ENCODE results near the gene PDE5A. TPM values are rescaled to one million over a fixed set of nuclear protein-coding genes. Genes with fewer than 3 reads are reported as not detected.
"Not testable (repeated sequence)": the region's sequence is repeated elsewhere in the genome, so short reads cannot be mapped to it uniquely, and the experiment has no call there.

Gene PDE5A
- polyA plus RNA-seq, 3 donors = 0.80 to 0.82 TPM; not detected in 1

DNA sequence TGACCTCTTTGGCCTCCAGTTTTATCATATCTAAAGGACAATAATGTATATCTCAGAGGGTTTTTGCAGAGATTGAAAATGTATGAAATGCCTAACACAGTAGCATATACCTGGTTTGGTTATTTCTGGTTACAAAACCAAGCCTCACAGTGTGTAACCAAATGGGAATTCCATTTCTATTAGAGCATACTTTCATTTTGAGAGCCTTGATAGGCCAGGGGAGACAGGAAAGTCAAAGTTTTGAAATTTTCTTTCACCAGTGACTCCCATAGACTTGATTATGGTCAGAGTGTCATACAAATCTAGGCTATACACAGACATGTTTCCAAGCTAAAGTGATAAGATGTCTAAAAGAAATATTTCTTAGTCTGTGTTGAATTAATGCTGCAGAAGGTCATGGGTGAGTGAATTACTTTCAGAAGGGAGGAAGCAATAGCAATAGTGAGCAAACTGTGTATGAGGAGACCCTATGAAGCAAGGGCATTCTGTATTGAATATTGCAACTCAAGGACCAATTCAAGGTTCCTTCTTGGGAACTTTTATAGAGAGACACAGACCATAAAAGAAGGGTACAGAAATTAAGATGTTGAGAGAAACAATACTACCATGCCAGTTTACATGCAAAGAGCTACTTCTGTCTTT, 151.1 kb downstream of the PDE5A start:
- peaks cover 49 to 64% of the 10 kb centered on the region in 2 donors for H3K36me3 Mint-ChIP-seq
- no peak overlapping the region for H3K4me2 ChIP-seq (replicated peaks; ENCODE audit: extremely low read depth, low read length, poor library complexity, severe bottlenecking)
- H2AFZ ChIP-seq (ENCODE audit: insufficient read depth, low read depth, low read length, poor library complexity, severe bottlenecking) = no peak overlapping the region
- H3K4me3 Mint-ChIP-seq = no peak overlapping the region
- H4K20me1 ChIP-seq (ENCODE audit: insufficient read depth, low read length) = no peaks in the 10 kb centered on the region
- no peaks in the 10 kb centered on the region for H3K4me1 ChIP-seq (ENCODE audit: control insufficient read depth in 1 of 2, insufficient read depth in 2 of 2, low read length in 2 of 2)
- H3K9ac ChIP-seq (ENCODE audit: insufficient read depth, low read length, poor library complexity, severe bottlenecking) = no peak overlapping the region
- no peaks in the 10 kb centered on the region for H3K27me3 ChIP-seq (ENCODE audit: control insufficient read depth in 2 of 2, insufficient read depth in 2 of 2, low read length in 2 of 2)
- TF ChIP-seq, protein P1, sequence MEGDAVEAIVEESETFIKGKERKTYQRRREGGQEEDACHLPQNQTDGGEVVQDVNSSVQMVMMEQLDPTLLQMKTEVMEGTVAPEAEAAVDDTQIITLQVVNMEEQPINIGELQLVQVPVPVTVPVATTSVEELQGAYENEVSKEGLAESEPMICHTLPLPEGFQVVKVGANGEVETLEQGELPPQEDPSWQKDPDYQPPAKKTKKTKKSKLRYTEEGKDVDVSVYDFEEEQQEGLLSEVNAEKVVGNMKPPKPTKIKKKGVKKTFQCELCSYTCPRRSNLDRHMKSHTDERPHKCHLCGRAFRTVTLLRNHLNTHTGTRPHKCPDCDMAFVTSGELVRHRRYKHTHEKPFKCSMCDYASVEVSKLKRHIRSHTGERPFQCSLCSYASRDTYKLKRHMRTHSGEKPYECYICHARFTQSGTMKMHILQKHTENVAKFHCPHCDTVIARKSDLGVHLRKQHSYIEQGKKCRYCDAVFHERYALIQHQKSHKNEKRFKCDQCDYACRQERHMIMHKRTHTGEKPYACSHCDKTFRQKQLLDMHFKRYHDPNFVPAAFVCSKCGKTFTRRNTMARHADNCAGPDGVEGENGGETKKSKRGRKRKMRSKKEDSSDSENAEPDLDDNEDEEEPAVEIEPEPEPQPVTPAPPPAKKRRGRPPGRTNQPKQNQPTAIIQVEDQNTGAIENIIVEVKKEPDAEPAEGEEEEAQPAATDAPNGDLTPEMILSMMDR (IDR thresholded peaks at IDR 0.05) = no peak
- peaks cover 0 to 3% of the 10 kb centered on the region in 2 donors for H3K9me3 ChIP-seq (replicated peaks in 1 of 2; ENCODE audit: control insufficient read depth in 1 of 2, insufficient read depth in 1 of 2, low read length in 2 of 2)
- H3K4me1 Mint-ChIP-seq = no peaks in the 10 kb centered on the region
- DNase-seq = no peak
- H3K27ac Mint-ChIP-seq = no peak overlapping the region
- H3K36me3 ChIP-seq (replicated peaks in 1 of 2; ENCODE audit: control insufficient read depth in 1 of 2, insufficient read depth in 2 of 2, low read length in 2 of 2) = peaks cover 21 to 85% of the 10 kb centered on the region in 2 donors
- H3K79me2 ChIP-seq (ENCODE audit: insufficient read depth, low read length) = no peaks in the 10 kb centered on the region
- peaks cover 0 to 16% (median 4%) of the 10 kb centered on the region in 7 donors for H3K9me3 Mint-ChIP-seq
- no peak overlapping the region for H3K27ac ChIP-seq (ENCODE audit: low read depth in 1 of 2, low read length in 2 of 2)
- intact Hi-C loops (cut with micrococcal nuclease) = no loop called here
- H3K27me3 Mint-ChIP-seq (ENCODE audit: low read depth in 3 of 3) = no peaks in the 10 kb centered on the region
- H3K4me3 ChIP-seq (replicated peaks in 1 of 3; ENCODE audit: low read depth in 2 of 3, low read length in 3 of 3) = no peak overlapping the region

DNA sequence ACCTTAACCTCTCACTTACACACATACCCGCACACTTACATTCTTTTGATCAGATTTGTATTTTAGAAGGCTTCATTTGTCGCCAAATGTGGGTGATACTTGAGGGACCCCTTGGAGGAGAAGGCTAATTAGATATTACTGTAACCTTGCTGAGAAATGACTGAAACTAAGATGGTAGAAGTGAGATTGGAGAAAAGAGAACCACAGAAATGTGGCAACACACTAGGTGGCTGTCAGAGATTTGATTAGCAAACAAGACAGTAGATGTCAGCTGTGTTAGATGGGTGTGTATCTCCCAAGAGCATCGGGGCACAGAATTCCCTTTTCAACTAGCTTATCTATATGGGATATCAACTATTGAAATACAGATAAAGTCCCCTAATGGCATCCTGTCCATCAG, 157.3 kb downstream of the PDE5A start:
- no peaks in the 10 kb centered on the region for H3K27me3 Mint-ChIP-seq (ENCODE audit: low read depth in 3 of 3)
- H3K79me2 ChIP-seq (ENCODE audit: insufficient read depth, low read length) = no peaks in the 10 kb centered on the region
- H3K36me3 Mint-ChIP-seq = peaks cover 48 to 56% of the 10 kb centered on the region in 2 donors
- no peak overlapping the region for H3K4me3 ChIP-seq (replicated peaks in 1 of 3; ENCODE audit: low read depth in 2 of 3, low read length in 3 of 3)
- no peak overlapping the region for H3K4me3 Mint-ChIP-seq
- H3K4me1 Mint-ChIP-seq = peaks cover 7% of the 10 kb centered on the region
- no peak for DNase-seq
- no peaks in the 10 kb centered on the region for H3K4me1 ChIP-seq (ENCODE audit: control insufficient read depth in 1 of 2, insufficient read depth in 2 of 2, low read length in 2 of 2)
- no peak overlapping the region for H2AFZ ChIP-seq (ENCODE audit: insufficient read depth, low read depth, low read length, poor library complexity, severe bottlenecking)
- no peak overlapping the region for H3K9ac ChIP-seq (ENCODE audit: insufficient read depth, low read length, poor library complexity, severe bottlenecking)
- H3K36me3 ChIP-seq (replicated peaks in 1 of 2; ENCODE audit: control insufficient read depth in 1 of 2, insufficient read depth in 2 of 2, low read length in 2 of 2) = peaks cover 10 to 70% of the 10 kb centered on the region in 2 donors
- H3K27ac Mint-ChIP-seq = peak overlapping the region in 1 of 7 donors; percentile 46
- no peaks in the 10 kb centered on the region for H3K9me3 Mint-ChIP-seq
- H3K27ac ChIP-seq (ENCODE audit: low read depth in 1 of 2, low read length in 2 of 2) = no peak overlapping the region
- no peaks in the 10 kb centered on the region for H4K20me1 ChIP-seq (ENCODE audit: insufficient read depth, low read length)
- intact Hi-C loops (cut with micrococcal nuclease) = no loop called here
- H3K27me3 ChIP-seq (ENCODE audit: control insufficient read depth in 2 of 2, insufficient read depth in 2 of 2, low read length in 2 of 2) = no peaks in the 10 kb centered on the region
- H3K4me2 ChIP-seq (replicated peaks; ENCODE audit: extremely low read depth, low read length, poor library complexity, severe bottlenecking) = no peak overlapping the region
- 100% methylated on average over 1 of the region's 3 CpGs for WGBS (ENCODE audit: insufficient coverage)
- TF ChIP-seq, protein P1 (IDR thresholded peaks at IDR 0.05) = no peak
- H3K9me3 ChIP-seq (replicated peaks in 1 of 2; ENCODE audit: control insufficient read depth in 1 of 2, insufficient read depth in 1 of 2, low read length in 2 of 2) = no peaks in the 10 kb centered on the region

DNA sequence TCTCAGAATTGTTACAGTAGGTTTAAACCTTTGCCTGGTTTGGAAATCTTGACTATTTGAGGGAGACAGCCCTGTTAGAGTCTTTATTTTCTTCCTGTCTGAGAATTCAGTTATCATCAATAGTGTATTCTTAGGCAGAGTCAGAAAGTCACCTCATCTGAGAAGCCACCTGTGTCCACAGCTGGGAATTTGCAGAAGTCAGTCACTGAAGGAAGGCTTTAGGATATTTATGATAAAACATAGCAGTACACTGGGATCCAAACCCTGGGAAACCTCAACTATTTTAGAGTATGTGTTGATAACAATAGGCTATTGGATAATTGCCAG, 157.9 kb downstream of the PDE5A start:
- H3K27me3 Mint-ChIP-seq (ENCODE audit: low read depth in 3 of 3); H3K9me3 ChIP-seq (replicated peaks in 1 of 2; ENCODE audit: control insufficient read depth in 1 of 2, insufficient read depth in 1 of 2, low read length in 2 of 2); H4K20me1 ChIP-seq (ENCODE audit: insufficient read depth, low read length); intact Hi-C loops (cut with micrococcal nuclease); H3K79me2 ChIP-seq (ENCODE audit: insufficient read depth, low read length); DNase-seq; H3K4me1 Mint-ChIP-seq; H3K27ac Mint-ChIP-seq; H3K27ac ChIP-seq (ENCODE audit: low read depth in 1 of 2, low read length in 2 of 2); H3K4me3 Mint-ChIP-seq; H3K4me3 ChIP-seq (replicated peaks in 1 of 3; ENCODE audit: low read depth in 2 of 3, low read length in 3 of 3); H3K27me3 ChIP-seq (ENCODE audit: control insufficient read depth in 2 of 2, insufficient read depth in 2 of 2, low read length in 2 of 2); H3K4me2 ChIP-seq (replicated peaks; ENCODE audit: extremely low read depth, low read length, poor library complexity, severe bottlenecking); H3K4me1 ChIP-seq (ENCODE audit: control insufficient read depth in 1 of 2, insufficient read depth in 2 of 2, low read length in 2 of 2); H3K9ac ChIP-seq (ENCODE audit: insufficient read depth, low read length, poor library complexity, severe bottlenecking); H3K9me3 Mint-ChIP-seq; H2AFZ ChIP-seq (ENCODE audit: insufficient read depth, low read depth, low read length, poor library complexity, severe bottlenecking): not testable (repeated sequence)
- peaks cover 11 to 68% of the 10 kb centered on the region in 2 donors for H3K36me3 ChIP-seq (replicated peaks in 1 of 2; ENCODE audit: control insufficient read depth in 1 of 2, insufficient read depth in 2 of 2, low read length in 2 of 2)
- H3K36me3 Mint-ChIP-seq = peaks cover 50 to 58% of the 10 kb centered on the region in 2 donors

Measured in CD14-positive monocyte (primary cell).